IPS DF 19.7 (cell line): ENCODE measurements around the gene WWC2.

Experiments
- DNase-seq: peaks from one replicate; pipeline ENCODE4 v3.0.0-alpha.2; 2013; ENCODE audit warnings: low read depth, low spot score

Gene WWC2

GRCh38 chr4:183256756-183257385, 157.8 kb downstream of the WWC2 start:
- no peak for DNase-seq

GRCh38 chr4:183257808-183258207, 158.8 kb downstream of the WWC2 start:
- no peak for DNase-seq

DNA sequence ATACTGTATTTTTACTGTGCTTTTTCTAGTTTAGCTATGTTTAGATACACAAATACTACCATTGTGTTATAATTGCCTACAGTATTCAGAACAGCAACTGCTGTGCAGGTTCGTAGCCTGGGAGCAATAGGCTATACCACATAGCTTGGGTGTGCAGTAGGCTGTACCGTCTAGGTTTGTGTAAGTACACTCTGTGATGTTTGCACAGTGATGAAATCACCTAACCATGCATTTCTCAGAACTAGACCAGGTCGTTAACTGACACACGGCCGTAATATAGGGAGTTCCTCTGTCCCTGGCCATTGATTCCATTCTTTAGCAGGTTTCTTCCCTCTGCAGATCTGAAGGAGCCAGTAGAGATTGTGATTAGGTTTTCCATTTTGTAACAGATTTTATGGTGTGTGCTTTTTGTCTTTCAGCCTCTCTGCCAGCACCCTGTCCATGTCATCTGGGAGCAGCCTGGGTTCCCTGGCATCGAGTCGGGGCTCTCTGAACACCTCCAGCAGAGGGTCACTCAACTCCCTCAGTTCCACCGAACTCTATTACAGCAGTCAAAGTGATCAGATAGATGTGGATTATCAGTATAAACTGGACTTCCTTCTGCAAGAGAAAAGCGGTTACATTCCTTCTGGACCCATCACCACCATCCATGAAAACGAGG, 161.6 kb downstream of the WWC2 start:
- no peak for DNase-seq

DNA sequence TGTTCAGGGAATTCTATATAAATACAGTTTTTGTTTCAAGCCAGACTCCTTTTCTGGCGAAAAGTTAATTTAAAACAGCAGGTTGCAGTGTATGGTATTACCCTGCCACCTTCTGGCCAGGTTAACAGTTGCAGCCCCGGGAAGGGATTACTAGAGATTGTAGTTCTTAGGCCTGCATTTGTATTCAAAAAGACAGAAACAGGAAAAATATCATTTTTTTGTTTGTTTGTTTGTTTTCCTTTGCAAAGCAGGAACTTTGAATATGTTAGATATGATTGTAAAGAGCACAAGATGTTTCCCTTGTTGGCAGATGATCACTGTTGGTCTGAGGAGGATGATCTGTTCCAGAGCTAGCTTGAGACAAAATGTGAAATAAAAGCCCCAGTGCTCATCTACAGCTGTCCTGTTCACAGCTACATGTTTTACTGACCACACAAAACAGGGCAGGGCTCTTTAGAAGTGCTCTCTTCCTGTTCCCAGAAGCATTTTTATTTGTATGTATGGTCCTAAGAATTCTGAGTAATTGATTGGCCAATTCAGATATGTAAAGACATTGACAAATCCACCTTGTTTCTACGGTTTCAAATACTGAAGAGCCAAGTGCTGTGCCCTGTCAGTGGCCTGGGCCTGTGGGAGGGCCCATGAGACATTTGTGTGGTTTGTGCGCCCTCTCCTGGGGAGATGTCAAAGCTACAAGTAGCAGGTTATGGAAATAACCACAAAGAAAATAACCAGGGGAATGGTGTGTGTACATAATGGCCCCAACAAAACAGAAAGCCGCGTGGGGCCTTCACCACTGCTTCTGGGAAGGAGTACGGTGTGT, 163.1 kb downstream of the WWC2 start:
- no peak for DNase-seq

GRCh38 chr4:183262776-183263100, 163.7 kb downstream of the WWC2 start:
- DNase-seq, result no peak

- DNase-seq, result no peak
Observed at GRCh38 chr4:183263787-183264386, 164.8 kb downstream of the WWC2 start.

DNA sequence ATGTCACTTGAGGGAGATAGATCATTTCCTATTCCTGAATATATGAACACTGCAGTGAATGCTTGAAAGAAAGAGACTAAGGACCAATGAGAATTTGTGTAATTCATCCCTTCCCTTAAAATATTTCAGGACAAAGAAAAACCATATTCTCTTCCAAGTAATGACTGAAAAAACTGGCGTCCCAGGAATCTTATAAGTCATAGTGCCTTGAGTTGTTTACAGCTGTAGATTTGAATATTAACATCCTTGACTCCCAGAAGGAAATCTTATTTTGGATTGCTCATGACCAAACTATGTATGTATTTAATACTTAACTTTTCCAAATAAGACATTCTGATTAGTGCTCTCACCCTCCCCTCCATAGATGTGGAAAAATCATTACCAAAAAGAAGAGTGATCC, 165.6 kb downstream of the WWC2 start:
- DNase-seq, result no peak

GRCh38 chr4:183266371-183266770, 167.3 kb downstream of the WWC2 start:
- no peak for DNase-seq

- DNase-seq, result no peak
Observed at GRCh38 chr4:183268556-183268955, 169.5 kb downstream of the WWC2 start.

DNA sequence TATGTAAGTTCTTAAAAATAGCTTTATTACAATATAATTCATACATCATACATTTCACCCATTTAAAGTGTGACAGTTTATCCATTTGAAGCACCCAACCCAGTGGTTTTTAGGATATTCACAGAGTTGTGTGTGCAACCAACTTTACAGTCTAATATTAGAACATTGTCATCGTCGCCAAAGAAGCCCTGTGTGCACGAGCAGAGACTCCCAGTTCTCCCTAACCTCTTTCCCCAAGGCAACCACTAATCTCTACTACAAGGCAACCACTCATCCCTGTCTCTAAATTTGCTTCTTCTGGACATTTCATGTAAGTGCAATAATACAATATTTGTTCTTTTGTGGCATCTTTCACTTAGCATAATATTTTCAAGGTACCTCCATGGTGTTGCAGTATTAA, 173.3 kb downstream of the WWC2 start:
- DNase-seq, result no peak

GRCh38 chr4:183276106-183276505, 177.0 kb downstream of the WWC2 start:
- no peak for DNase-seq

GRCh38 chr4:183284258-183284785, 185.3 kb downstream of the WWC2 start:
- DNase-seq, result no peak

DNA sequence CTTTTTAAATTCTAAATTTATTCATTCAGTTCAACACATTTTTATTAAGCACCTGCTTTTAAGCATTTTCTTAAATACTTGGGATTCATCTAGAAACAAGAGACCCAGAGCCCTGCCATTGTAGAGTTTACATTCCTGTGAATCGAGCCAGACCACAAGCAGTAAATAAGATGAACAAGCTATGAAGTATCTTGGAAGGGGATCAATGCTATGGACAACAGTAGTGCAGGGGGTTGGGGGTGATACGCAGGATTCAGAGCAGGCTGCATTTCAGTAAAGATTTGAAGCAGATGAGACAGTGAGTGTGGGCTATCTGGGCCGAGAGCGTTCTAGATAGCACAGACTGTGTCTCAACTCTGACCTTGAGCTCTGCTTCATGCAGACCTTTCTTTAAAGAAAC, 185.9 kb downstream of the WWC2 start:
- no peak for DNase-seq

DNA sequence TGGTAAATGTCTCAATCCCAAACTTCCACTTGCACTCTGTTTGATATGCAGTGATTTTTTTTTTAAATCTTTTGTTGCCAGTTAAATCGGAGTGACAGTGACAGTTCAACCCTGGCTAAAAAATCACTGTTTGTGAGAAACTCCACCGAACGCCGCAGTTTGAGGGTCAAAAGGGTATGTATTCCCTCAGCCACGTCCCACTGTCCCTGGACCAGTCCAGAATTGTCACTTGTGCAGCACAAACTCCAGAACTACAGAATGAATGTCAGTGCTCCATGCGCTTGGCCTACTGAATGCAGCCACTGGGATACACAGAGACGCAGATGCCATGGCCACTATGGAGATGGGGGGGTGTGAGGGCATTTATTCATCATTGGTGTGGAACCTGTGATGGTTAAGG, 186.8 kb downstream of the WWC2 start:
- no peak for DNase-seq

GRCh38 chr4:183286590-183287308, 187.7 kb downstream of the WWC2 start:
- no peak for DNase-seq

GRCh38 chr4:183287309-183287659, 188.2 kb downstream of the WWC2 start:
- no peak for DNase-seq

DNA sequence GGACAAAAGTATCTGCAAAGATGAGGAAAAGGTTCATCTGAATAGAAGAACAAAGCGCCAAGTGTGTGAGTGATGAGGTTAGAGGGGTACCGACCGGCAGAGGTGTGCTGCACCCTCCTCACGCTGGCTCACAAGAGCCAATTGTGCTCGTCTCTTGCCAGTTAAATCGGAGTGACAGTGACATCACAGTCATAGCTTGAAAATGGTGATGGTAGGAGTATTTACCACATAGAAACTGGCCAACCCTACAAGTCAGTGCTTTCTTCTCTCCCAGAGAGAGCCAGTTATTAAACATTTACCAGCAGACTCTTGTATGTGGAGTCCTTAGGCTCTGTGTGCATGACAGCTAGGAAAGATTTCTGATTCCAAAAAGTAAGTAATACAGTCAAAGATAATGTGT, 188.6 kb downstream of the WWC2 start:
- DNase-seq, result no peak

DNA sequence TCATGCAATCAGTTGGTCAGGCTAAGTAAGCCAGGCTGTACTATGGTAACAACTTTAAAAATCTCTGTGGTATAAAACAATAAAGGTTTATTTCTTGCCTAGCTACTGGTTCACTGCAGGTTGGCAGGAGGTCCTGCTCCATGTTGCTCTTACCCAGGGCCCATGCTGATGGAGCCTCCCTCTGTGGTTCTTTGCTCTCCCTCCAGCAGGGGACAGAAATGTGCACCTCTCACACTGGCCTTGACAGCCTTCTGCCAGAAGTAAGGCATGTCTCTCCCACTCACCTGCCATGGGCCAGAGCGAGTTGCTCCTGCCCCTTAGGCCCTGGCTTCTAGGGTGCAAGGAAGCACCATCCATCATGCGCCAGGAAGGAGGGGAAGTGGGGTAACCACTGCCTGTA, 189.9 kb downstream of the WWC2 start:
- no peak for DNase-seq

- DNase-seq, result no peak
Observed at GRCh38 chr4:183289688-183290087, 190.6 kb downstream of the WWC2 start.

DNA sequence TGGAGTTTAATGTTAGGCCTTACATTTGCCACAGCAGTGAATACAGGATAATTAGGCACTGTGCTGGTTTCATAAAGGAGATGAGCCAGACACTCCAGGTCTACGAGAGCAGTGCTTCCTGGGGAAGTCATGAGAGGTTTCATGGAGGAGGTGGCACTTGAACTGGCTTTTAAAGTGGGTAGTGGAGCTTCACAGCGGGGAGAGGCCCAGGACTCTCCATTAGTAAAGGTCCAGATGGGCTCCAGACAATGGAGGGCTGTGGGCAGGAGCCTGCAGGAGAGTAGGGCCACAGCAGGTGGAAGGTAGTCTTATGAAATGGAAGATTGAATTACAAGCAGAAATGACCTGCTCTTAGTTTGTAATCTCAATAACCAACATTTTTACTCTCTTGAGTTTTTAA, 192.0 kb downstream of the WWC2 start:
- DNase-seq, result no peak

- no peak for DNase-seq
Observed at GRCh38 chr4:183295711-183296110, 196.7 kb downstream of the WWC2 start.

DNA sequence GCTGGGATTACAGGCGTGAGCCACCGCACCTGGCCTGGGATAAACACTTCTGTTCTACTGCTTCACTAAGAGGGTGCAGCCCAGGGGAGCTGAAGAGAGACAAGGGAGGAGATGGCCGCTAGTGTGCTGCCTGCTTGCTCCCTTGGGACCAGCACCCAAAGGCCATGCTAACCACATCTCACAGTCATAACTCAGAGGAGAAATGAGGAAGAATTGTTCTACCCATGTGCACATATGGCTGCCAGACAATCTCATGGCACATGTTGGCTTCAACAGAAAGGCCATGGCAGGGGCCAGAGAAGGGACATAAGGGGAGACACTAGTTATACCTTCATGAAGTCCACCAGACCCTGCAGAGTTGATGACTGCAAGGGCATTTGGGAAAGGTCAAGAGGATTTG, 198.6 kb downstream of the WWC2 start:
- DNase-seq, result no peak
